ENCODE measurements around the gene NBEAL2. TPM values are rescaled to one million over a fixed set of nuclear protein-coding genes. Genes with fewer than 3 reads are reported as not detected.
"Not testable (repeated sequence)": the region's sequence is repeated elsewhere in the genome, so short reads cannot be mapped to it uniquely, and the experiment has no call there.

Gene NBEAL2
- total RNA-seq, 1 experiment from 2014 or later: 0.95 TPM

DNA sequence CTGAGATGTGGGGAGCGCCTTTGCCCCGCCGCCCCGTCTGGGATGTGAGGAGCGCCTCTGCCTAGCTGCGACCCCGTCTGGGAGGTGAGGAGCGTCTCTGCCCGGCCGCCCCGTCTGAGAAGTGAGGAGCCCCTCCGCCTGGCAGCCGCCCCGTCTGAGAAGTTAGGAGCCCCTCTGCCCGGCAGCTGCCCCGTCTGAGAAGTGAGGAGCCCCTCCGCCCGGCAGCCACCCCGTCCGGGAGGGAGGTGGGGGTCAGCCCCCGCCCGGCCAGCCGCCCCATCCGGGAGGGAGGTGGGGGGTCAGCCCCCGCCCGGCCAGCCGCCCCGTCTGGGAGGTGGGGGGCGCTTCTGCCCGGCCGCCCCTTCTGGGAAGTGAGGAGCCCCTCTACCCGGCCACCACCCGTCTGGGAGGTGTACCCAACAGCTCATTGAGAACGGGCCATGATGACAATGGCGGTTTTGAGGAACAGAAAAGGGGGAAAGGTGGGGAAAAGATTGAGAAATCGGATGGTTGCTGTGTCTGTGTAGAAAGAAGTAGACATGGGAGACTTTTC lies 15.4 kb upstream of the NBEAL2 start:
- not testable (repeated sequence) for H3K4me1 ChIP-seq; H3K4me3 ChIP-seq; H3K27me3 ChIP-seq; H3K9me3 ChIP-seq (replicated peaks); DNase-seq; H3K27ac ChIP-seq
- peaks cover 17% of the 10 kb centered on the region for H3K36me3 ChIP-seq

GRCh38 chr3:46965151-46965550 lies 14.3 kb upstream of the NBEAL2 start:
- peaks cover 17% of the 10 kb centered on the region for H3K36me3 ChIP-seq
- H3K9me3 ChIP-seq (replicated peaks): no peaks in the 10 kb centered on the region; the same call in 1 of the 2 replicates
- no peak overlapping the region for H3K4me3 ChIP-seq
- no peaks in the 10 kb centered on the region for H3K27me3 ChIP-seq
- no peak for DNase-seq
- H3K27ac ChIP-seq: no peak overlapping the region
- peaks cover 4% of the 10 kb centered on the region; the same call in 1 of the 2 replicates for H3K4me1 ChIP-seq

DNA sequence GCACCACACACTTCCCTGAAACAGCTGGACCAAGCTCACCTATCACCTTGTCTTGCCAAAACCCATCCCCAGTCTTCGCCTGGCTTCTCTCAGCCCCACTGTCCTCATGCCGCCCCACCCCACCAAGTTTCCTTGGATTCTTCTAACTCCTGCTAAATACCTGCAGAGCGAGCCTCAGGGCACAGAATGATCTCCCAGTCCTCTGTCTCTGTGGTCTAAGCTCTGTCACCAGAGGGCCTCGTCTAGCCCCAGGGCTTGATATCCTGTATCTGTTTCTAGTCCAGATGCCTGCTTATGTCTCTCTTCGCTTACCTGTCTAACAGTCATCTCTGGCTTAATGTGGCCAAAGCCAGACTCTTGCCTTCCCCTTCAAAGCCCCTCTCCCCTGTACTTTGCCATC lies 12.7 kb upstream of the NBEAL2 start:
- Histone ChIP-seq H3K27ac (no peak overlapping the region), H3K9me3 (replicated peaks) (no peaks in the 10 kb centered on the region; the same call in 1 of the 2 replicates), H3K4me1 (no peaks in the 10 kb centered on the region), H3K4me3 (no peak overlapping the region), H3K36me3 (peaks cover 20% of the 10 kb centered on the region), H3K27me3 (no peaks in the 10 kb centered on the region)
- DNase-seq: no peak

GRCh38 chr3:46968783-46969428 lies 10.6 kb upstream of the NBEAL2 start:
- Histone ChIP-seq H3K4me3 (no peak overlapping the region), H3K9me3 (replicated peaks) (no peaks in the 10 kb centered on the region), H3K36me3 (peaks cover 14% of the 10 kb centered on the region), H3K27me3 (no peaks in the 10 kb centered on the region), H3K4me1 (no peaks in the 10 kb centered on the region), H3K27ac (no peak overlapping the region)
- DNase-seq: no peak

GRCh38 chr3:46970391-46971091 lies 8.9 kb upstream of the NBEAL2 start:
- no peak for DNase-seq
- no peak overlapping the region for H3K27ac ChIP-seq

DNA sequence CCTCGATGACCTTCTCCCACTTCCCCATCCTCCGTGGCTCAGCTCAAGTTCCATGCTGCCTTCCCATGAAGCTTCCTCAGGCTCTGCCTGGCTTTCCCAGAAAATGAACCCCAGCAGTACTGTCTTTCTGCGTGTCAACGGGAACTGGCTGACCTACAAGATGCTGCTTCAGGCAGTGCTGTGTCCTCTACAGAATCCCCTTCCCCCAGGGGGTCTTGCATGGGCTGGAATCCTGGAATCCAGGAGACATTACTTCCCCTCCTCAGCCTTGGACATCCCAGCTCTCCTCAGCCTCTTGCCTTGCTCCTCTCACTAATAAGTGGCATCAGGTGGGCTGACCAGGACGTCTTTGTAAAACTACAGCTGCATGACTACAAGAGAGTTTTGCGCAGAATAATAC lies 8.3 kb upstream of the NBEAL2 start:
- Histone ChIP-seq H3K27me3 (no peaks in the 10 kb centered on the region), H3K27ac (no peak overlapping the region), H3K9me3 (replicated peaks) (no peaks in the 10 kb centered on the region), H3K4me3 (no peak overlapping the region), H3K36me3 (peaks cover 3% of the 10 kb centered on the region; the same call in 1 of the 2 replicates), H3K4me1 (no peaks in the 10 kb centered on the region)
- no peak for DNase-seq

More at GRCh38 chr3:46970391-46971091, 8.9 kb upstream of the NBEAL2 start:
- peaks cover 7% of the 10 kb centered on the region; the same call in 1 of the 2 replicates for H3K36me3 ChIP-seq
- no peaks in the 10 kb centered on the region for H3K9me3 ChIP-seq (replicated peaks)
- H3K4me3 ChIP-seq: no peak overlapping the region
- no peaks in the 10 kb centered on the region for H3K27me3 ChIP-seq
- H3K4me1 ChIP-seq: no peaks in the 10 kb centered on the region

- Histone ChIP-seq H3K27me3 (no peaks in the 10 kb centered on the region), H3K27ac (no peak overlapping the region), H3K4me3 (no peak overlapping the region), H3K9me3 (replicated peaks) (no peaks in the 10 kb centered on the region), H3K36me3 (peaks cover 3% of the 10 kb centered on the region; the same call in 1 of the 2 replicates), H3K4me1 (no peaks in the 10 kb centered on the region)
- no peak for DNase-seq
Observed at GRCh38 chr3:46971742-46972141, 7.7 kb upstream of the NBEAL2 start.

- H3K27me3 ChIP-seq: no peaks in the 10 kb centered on the region
- DNase-seq: no peak
- H3K36me3 ChIP-seq: peaks cover 3% of the 10 kb centered on the region; the same call in 1 of the 2 replicates
- H3K4me3 ChIP-seq: no peak overlapping the region
- no peaks in the 10 kb centered on the region for H3K9me3 ChIP-seq (replicated peaks)
- no peaks in the 10 kb centered on the region for H3K4me1 ChIP-seq
- no peak overlapping the region for H3K27ac ChIP-seq
Observed at GRCh38 chr3:46972396-46972795, 7.1 kb upstream of the NBEAL2 start.

- no peak for DNase-seq
- Histone ChIP-seq H3K9me3 (replicated peaks) (no peaks in the 10 kb centered on the region), H3K27ac (no peak overlapping the region), H3K36me3 (peaks cover 3% of the 10 kb centered on the region; the same call in 1 of the 2 replicates), H3K4me1 (peaks cover 3% of the 10 kb centered on the region; the same call in 1 of the 2 replicates), H3K27me3 (no peaks in the 10 kb centered on the region), H3K4me3 (no peak overlapping the region)
Observed at GRCh38 chr3:46974421-46975171, 4.9 kb upstream of the NBEAL2 start.

DNA sequence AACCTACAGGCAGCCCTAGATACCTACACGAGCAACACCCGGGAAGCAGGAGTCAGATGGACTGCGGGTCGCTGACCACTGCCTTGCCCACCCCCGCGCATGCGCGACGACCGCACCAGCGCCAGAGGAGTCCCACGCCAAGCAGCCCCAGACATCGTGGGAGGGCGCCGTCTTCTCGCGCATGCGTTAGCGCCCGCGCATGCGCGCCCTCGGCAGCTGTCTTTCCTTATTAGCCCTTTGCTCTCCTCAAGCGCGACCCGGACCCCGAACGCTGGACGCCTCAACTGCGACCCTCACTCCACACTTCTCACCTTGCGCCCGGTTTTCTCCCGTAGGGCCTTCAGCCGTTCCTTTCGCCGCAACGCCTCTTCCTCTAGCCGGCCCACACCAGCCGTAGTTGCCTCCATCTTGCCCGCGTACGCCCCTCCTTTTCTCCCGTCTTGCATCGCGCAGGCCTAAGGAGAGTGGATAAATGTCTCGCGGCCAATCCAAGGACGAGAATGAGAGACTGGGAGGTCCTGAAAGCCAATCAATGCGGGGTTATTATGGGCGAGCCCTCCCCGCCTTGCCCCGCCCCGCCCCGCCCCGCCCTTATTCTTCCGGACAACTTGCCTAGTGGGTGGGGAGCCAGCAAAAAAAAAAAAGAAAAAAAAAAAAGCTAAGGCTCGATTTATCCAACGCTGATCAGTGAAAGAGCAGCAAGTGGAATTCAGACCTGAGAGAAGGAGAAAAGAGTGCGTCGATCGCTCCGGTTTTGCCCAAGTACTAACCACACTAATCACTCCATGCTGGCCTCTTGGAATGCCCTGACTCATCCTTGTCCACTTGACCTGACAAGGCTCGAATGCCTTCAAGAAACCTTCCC lies 2.9 kb upstream of the NBEAL2 start, which contains the start of gene CCDC12:
Gene CCDC12, minus strand, starts transcription at position 420 of the 865 bp plus-strand sequence. Its CDS starts 13 bp downstream, at position 407.
- H3K27me3 ChIP-seq: no peaks in the 10 kb centered on the region
- no peaks in the 10 kb centered on the region for H3K9me3 ChIP-seq (replicated peaks)
- peak; percentile 96 to 98 for DNase-seq
- H3K4me1 ChIP-seq: peaks cover 3% of the 10 kb centered on the region; the same call in 1 of the 2 replicates
- H3K27ac ChIP-seq: peak within 1 kb of the TSS; percentile 96
- H3K4me3 ChIP-seq: peak within 1 kb of the TSS; percentile 95
- H3K36me3 ChIP-seq: peaks cover 1% of the 10 kb centered on the region; the same call in 1 of the 2 replicates

DNA sequence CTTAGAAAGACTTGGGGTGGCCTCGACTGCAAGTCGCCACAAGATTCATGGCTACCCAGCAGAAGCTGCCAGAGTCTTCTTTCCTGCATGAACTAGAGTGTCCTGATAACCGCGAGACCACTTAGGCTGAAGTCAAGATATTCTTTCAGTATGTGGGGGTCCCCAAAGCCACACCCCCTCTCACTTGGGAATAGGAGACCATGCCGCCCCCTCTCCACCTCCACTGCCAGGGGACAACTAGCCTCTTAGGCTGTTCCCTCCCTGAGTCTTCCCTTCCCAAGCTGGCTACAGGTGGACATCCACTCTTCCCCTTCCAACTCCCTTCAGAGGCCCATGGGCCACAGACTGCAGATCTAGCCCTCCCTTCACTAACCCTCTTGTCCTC lies 1.7 kb upstream of the NBEAL2 start:
- Histone ChIP-seq H3K27me3 (no peaks in the 10 kb centered on the region), H3K36me3 (no peaks in the 10 kb centered on the region; the same call in 1 of the 2 replicates), H3K27ac (no peak overlapping the region), H3K4me1 (peaks cover 3% of the 10 kb centered on the region; the same call in 1 of the 2 replicates), H3K4me3 (no peak overlapping the region), H3K9me3 (replicated peaks) (no peaks in the 10 kb centered on the region)
- DNase-seq: no peak

DNA sequence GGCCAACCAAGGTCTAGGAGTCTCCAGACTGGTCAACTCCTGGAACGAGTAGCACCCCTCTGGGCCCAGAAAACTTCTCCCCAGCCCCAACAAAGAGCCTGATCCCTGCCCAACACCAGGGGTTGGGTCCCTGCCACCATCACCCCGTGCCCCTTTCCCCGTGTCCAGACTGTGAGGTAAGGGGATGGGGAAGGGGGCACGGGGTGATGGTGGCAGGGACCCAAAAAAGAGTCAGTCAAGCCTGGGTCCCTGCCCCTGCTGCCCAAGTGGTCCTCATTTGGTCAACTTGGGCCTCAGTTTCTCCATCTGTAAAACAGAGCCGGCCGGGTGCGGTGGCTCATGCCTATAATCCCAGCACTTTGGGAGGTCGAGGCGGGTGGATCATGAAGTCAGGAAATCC lies 1.1 kb upstream of the NBEAL2 start:
- Histone ChIP-seq H3K4me1 (peaks cover 3% of the 10 kb centered on the region; the same call in 1 of the 2 replicates), H3K4me3 (peak overlapping the region; percentile 77), H3K27me3 (no peaks in the 10 kb centered on the region), H3K36me3 (no peaks in the 10 kb centered on the region; the same call in 1 of the 2 replicates), H3K9me3 (replicated peaks) (no peaks in the 10 kb centered on the region), H3K27ac (peak overlapping the region; percentile 63)
- no peak for DNase-seq

GRCh38 chr3:46979958-46980497 lies 562 bp downstream of the NBEAL2 start:
- Histone ChIP-seq H3K27ac (no peak overlapping the region), H3K4me1 (peaks cover 3% of the 10 kb centered on the region; the same call in 1 of the 2 replicates), H3K36me3 (no peaks in the 10 kb centered on the region), H3K9me3 (replicated peaks) (no peaks in the 10 kb centered on the region), H3K27me3 (no peaks in the 10 kb centered on the region), H3K4me3 (peak overlapping the region; percentile 77)
- DNase-seq: no peak
